Measurements from ENCODE around the gene SMARCB1.

SMARCB1 gene

DNA sequence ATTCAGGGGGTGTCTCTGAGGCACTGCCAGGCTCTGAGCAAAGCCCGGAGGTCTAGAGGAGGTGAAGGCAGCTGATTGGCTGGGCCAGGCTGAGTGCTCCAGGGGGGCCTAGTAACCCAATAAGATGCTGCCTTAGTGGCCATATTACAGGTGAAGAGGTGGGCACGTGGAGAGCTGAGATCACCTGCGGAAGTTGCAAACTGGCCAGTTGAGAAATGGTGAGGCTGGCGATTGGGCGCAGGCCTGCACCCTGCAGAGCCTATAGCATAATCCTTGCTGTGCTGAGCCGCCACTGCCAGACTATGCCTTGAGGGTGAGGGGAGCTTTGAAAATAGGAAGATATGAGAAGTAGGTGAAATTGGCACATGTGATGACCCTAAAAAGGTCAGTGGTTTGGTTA lies 30.4 kb downstream of the SMARCB1 start:
- TF ChIP-seq, protein P1, sequence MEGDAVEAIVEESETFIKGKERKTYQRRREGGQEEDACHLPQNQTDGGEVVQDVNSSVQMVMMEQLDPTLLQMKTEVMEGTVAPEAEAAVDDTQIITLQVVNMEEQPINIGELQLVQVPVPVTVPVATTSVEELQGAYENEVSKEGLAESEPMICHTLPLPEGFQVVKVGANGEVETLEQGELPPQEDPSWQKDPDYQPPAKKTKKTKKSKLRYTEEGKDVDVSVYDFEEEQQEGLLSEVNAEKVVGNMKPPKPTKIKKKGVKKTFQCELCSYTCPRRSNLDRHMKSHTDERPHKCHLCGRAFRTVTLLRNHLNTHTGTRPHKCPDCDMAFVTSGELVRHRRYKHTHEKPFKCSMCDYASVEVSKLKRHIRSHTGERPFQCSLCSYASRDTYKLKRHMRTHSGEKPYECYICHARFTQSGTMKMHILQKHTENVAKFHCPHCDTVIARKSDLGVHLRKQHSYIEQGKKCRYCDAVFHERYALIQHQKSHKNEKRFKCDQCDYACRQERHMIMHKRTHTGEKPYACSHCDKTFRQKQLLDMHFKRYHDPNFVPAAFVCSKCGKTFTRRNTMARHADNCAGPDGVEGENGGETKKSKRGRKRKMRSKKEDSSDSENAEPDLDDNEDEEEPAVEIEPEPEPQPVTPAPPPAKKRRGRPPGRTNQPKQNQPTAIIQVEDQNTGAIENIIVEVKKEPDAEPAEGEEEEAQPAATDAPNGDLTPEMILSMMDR (IDR thresholded peaks at IDR 0.05; ENCODE audit: insufficient read depth, missing control alignments), result no peak
- DNase-seq (ENCODE audit: insufficient read length, low spot score) (no peak), FAIRE-seq (no peak)

DNA sequence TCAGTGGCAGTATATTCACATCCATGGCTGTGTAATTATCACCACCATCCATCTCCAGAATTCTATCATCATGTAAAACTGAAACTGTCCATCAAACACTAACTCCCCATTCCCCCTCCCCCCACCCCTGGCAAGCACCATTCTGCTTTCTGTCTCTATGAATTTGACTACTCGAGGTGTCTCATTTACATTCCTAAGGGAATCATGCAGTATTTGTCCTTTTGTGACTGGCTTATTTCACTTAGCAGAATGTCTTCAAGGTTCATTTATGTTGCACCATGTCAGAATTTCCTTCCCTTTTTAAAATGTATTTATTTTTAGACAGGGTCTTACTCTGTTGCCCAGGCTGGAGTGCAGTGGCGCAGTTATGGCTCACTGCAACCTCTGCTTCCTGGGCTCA lies 31.8 kb downstream of the SMARCB1 start:
- FAIRE-seq (no peak), DNase-seq (ENCODE audit: insufficient read length, low spot score) (no peak)
- TF ChIP-seq, protein P1 (IDR thresholded peaks at IDR 0.05; ENCODE audit: insufficient read depth, missing control alignments), result no peak

GRCh38 chr22:23820748-23821211 lies 34.0 kb downstream of the SMARCB1 start:
- TF ChIP-seq, protein P1 (IDR thresholded peaks at IDR 0.05; ENCODE audit: insufficient read depth, missing control alignments), result no peak
- FAIRE-seq (no peak), DNase-seq (ENCODE audit: insufficient read length, low spot score) (no peak)

- TF ChIP-seq, protein P1 (IDR thresholded peaks at IDR 0.05; ENCODE audit: insufficient read depth, missing control alignments), result no peak
- FAIRE-seq (no peak), DNase-seq (ENCODE audit: insufficient read length, low spot score) (no peak)
These were observed 35.4 kb downstream of the SMARCB1 start for GRCh38 chr22:23822101-23822671.

- no peak for FAIRE-seq
- DNase-seq (ENCODE audit: insufficient read length, low spot score), result no peak
- TF ChIP-seq, protein P1 (IDR thresholded peaks at IDR 0.05; ENCODE audit: insufficient read depth, missing control alignments), result no peak
These were observed 36.6 kb downstream of the SMARCB1 start for GRCh38 chr22:23823331-23823791.

- DNase-seq (ENCODE audit: insufficient read length, low spot score) (no peak), FAIRE-seq (no peak)
- TF ChIP-seq, protein P1 (IDR thresholded peaks at IDR 0.05; ENCODE audit: insufficient read depth, missing control alignments), result no peak
These were observed 37.9 kb downstream of the SMARCB1 start for GRCh38 chr22:23824476-23825245.
